ENCODE measurements around the gene KRT34. TPM values are rescaled to one million over a fixed set of nuclear protein-coding genes. Genes with fewer than 3 reads are reported as not detected.

KRT34 gene
- total RNA-seq, 1 donor from 2014 or later, result not detected

- intact Hi-C loops (cut with DNase I), result no loop called here
- H3K36me3 ChIP-seq, result no peaks in the 10 kb centered on the region
- no peaks in the 10 kb centered on the region for H3K27me3 ChIP-seq (ENCODE audit: low read depth)
- no peak overlapping the region for H3K4me3 ChIP-seq
- DNase-seq (no peak), ATAC-seq (no peak)
- TF ChIP-seq CTCF (IDR thresholded peaks at IDR 0.05), result no peak
- H3K27ac ChIP-seq, result no peak overlapping the region
- H3K9me3 ChIP-seq, result no peaks in the 10 kb centered on the region
- no peaks in the 10 kb centered on the region for H3K4me1 ChIP-seq
Observed at GRCh38 chr17:41417127-41417526, 35.0 kb upstream of the KRT34 start.

- H3K4me3 ChIP-seq, result no peak overlapping the region
- H3K27ac ChIP-seq, result peak overlapping the region; percentile 39
- H3K36me3 ChIP-seq, result no peaks in the 10 kb centered on the region
- intact Hi-C loops (cut with DNase I), result no loop called here
- TF ChIP-seq CTCF (IDR thresholded peaks at IDR 0.05), result no peak
- no peak for DNase-seq
- no peak for ATAC-seq
- H3K9me3 ChIP-seq, result no peaks in the 10 kb centered on the region
- no peaks in the 10 kb centered on the region for H3K4me1 ChIP-seq
- no peaks in the 10 kb centered on the region for H3K27me3 ChIP-seq (ENCODE audit: low read depth)
Observed at GRCh38 chr17:41416479-41416878, 34.4 kb upstream of the KRT34 start.

GRCh38 chr17:41415833-41416335, 33.8 kb upstream of the KRT34 start:
- H3K4me3 ChIP-seq, result no peak overlapping the region
- H3K27ac ChIP-seq, result peak overlapping the region; percentile 39
- no peaks in the 10 kb centered on the region for H3K36me3 ChIP-seq
- no peaks in the 10 kb centered on the region for H3K4me1 ChIP-seq
- no peaks in the 10 kb centered on the region for H3K27me3 ChIP-seq (ENCODE audit: low read depth)
- intact Hi-C loops (cut with DNase I), result no loop called here
- DNase-seq (no peak), ATAC-seq (peak; percentile 67 to 76)
- TF ChIP-seq CTCF (IDR thresholded peaks at IDR 0.05), result no peak
- no peaks in the 10 kb centered on the region for H3K9me3 ChIP-seq

- DNase-seq, result no peak
- no peak for ATAC-seq
- Histone ChIP-seq H3K4me3 (no peak overlapping the region), H3K27me3 (ENCODE audit: low read depth) (no peaks in the 10 kb centered on the region), H3K4me1 (no peaks in the 10 kb centered on the region), H3K36me3 (no peaks in the 10 kb centered on the region), H3K9me3 (no peaks in the 10 kb centered on the region), H3K27ac (no peak overlapping the region)
- intact Hi-C loops (cut with DNase I), result no loop called here
- no peak for TF ChIP-seq CTCF (IDR thresholded peaks at IDR 0.05)
Observed at GRCh38 chr17:41415411-41415810, 33.3 kb upstream of the KRT34 start.

- Histone ChIP-seq H3K9me3 (no peaks in the 10 kb centered on the region), H3K27ac (no peak overlapping the region), H3K36me3 (no peaks in the 10 kb centered on the region), H3K4me3 (no peak overlapping the region), H3K4me1 (no peaks in the 10 kb centered on the region), H3K27me3 (ENCODE audit: low read depth) (no peaks in the 10 kb centered on the region)
- DNase-seq, result no peak
- no peak for ATAC-seq
- intact Hi-C loops (cut with DNase I), result no loop called here
- no peak for TF ChIP-seq CTCF (IDR thresholded peaks at IDR 0.05)
Observed at GRCh38 chr17:41413982-41414381, 31.9 kb upstream of the KRT34 start.

Data from lower lobe of right lung (tissue), 2 donors.